GM19023 (cell line): ENCODE measurements around the gene BMS1.

Experiments
- ATAC-seq: cut with Tn5 transposase; IDR thresholded peaks from one replicate; pipeline ENCODE4 v1.9.1; 2021; ENCODE audit warnings: mild to moderate bottlenecking, moderate library complexity; ENCODE audit not compliant: unreplicated experiment

BMS1 gene

DNA sequence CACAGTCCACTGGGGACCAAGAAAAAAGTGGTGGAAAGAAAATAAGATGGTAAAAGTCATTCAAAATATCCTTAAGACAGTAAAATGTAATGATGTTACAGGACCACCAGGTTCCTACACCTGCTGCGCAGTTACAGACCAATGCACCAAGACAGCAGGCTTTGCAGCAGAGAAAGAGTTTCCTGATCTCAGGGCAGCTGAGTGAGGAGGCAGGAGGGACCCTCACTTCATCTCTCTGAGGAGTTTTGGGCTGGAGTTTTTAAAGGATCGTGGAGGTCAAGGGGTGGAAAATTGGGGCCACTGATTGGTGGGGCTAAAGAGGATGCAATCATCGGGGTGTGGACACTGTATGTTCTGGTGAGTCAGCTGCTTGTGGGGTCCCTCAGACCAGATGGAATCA lies 100.0 kb downstream of the BMS1 start:
- ATAC-seq = no peak
